Stimulated activated CD4-positive, alpha-beta T cell treated with anti-CD3 and anti-CD28 coated beads, TNF-alpha, amount 100 ng/mL, for 1 hour (primary cell): Measurements from ENCODE around the gene USP36.
"Not testable (repeated sequence)": the region's sequence is repeated elsewhere in the genome, so short reads cannot be mapped to it uniquely, and the experiment has no call there.

ENCODE experiments used
- DNase-seq, 3 donors: peaks; one replicate each; pipeline ENCODE4 v3.0.0-alpha.2; 2020; ENCODE audit warnings: low read depth in 3 of 3, low spot score in 1 of 3

Gene USP36

DNA sequence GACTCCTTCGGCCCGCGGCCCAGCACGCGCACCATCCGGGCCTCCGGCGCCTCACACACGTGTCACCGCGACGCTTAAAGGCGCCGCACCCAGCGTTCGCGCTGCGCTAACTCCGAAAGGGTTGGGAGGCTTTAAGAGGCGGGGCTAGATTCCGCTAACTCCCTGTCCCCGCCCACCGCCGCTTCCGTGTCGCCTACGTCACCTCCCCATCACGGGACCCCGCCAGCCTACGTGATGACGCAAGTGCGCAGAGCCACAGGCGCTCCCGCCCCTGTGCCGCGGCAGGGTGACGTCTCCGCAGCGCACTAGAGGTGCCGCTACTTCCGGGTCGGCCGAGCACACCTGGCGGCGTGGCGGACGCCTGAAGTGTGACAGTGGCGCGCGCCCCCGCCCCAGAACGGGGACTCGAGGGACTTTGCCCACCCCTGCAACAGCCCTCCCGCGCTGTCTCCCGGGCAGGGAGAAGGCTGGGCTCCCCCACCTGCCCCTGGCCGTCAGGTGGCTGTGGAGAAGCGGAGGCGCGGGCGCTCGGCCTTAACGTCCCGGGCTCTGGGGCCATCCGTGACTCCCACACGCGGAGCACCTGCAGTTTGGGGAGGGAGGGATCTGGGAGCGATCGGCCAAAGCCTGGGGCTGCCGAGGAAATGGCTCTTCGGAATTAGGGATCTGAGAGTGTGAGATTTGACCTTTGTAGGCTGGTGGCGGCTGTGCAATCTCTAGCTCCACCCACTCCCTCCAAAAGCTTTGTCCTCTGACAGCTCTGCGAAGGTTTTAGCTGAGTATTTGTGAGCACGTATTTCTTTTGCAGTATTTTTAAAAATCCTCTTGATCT is at the start of gene USP36:
TSS of gene USP36 (minus strand) at position 35 of the 832 bp plus-strand sequence. CDS start 4,451 bp downstream, outside the sequence.
- peak; percentile 99 to 100 (median 99) for DNase-seq

DNA sequence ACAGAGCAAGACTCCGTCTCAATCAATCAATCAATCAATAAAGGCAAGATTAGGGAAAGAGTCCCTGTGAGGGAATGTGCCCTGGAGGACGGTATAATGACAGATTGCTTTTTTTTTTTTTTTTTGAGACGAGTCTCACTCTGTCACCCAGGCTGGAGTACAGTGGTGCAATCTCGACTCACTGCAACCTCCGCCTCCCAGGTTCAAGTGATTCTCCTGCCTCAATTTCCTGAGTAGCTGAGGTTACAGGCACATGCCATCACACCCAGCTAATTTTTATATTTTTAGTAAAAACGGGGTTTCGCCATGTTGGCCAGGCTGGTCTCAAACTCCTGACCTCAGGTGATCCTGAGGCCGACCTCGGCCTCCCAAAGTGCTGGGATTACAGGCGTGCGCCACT is 49.5 kb upstream of the USP36 start:
- DNase-seq: not testable (repeated sequence)

DNA sequence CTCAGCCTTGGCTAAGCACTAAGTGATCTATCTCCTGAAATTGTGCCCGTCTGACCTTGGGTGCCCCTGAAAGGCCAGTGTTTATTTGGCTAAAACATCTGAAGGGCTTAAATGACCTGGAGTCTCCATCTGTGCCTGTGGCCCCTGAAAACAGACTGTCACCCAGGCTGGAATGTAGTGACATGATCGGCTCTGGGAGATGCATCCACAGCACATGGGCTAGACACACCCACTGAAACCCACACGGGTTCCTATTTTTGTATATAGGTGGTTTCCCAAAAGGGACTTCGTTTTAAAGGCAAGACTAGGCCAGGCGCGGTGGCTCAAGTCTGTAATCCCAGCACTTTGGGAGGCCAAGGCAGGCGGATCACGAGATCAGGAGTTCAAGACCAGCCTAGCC is 48.9 kb upstream of the USP36 start:
- no peak for DNase-seq

DNA sequence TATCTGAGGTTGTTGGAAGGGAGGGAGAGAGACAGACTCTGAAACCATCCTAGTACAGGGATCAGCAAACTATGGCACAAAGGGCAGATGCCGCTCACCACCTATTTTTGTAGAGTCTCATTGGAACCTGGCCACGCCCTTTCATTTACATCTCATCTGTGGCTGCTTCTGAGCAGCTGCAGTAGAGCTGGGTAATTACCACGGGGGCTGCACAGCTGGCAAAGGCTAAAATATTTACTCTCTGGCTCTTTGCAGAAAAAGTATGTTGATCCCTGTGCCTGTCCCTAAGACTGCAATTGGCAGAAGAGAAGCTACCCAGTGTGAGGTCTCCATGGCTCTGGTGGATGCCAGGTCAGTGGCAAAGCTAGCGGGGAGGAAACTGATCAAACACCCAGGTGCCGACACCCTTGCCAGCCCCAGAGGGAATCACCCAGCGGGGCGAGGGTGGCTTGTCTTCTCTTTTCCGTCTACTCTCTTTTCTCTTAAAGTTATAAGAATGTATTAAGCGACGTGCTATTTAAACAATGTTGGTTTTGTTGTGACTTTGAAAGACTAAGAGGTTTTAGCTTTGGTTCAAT is 48.4 kb upstream of the USP36 start:
- DNase-seq: no peak

DNA sequence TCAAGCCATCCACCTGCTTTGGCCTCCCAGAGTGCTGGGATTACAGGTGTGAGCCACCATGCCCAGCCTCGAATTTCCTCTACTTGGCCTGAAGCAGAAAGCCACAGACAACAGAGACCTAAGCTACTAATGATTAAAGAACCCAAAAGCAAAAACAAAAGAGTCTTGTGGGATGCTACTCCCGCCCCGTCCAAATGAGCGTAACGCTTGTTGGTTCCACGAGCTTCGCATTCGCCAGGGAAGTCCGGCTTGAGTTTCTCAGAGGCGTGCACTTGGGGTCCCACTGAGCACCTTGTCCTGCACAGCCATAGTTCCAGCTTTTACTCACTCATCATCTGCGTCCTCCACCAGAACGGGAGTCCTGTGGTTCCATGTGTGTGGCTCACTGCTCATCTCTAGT is 46.3 kb upstream of the USP36 start:
- no peak for DNase-seq

DNA sequence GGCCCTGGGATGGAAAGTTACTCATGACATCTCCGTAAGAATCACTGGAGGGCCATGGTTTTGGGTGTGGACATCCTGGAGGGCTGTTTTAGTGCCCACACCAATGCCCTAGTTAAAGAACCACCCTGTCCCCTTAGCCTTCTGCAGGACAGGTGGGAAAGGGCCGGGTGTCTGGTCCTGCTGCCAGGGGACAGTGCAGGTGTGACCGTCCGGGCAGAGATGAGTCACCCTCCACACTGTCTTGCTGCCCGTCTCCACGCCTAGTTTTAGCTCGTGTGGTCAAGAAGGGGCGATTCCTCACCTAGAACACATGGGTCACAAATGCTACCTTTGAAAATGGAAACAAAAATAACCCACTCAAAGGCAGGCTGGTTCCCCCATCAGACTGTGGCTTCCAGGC is 45.3 kb upstream of the USP36 start:
- DNase-seq: no peak

DNA sequence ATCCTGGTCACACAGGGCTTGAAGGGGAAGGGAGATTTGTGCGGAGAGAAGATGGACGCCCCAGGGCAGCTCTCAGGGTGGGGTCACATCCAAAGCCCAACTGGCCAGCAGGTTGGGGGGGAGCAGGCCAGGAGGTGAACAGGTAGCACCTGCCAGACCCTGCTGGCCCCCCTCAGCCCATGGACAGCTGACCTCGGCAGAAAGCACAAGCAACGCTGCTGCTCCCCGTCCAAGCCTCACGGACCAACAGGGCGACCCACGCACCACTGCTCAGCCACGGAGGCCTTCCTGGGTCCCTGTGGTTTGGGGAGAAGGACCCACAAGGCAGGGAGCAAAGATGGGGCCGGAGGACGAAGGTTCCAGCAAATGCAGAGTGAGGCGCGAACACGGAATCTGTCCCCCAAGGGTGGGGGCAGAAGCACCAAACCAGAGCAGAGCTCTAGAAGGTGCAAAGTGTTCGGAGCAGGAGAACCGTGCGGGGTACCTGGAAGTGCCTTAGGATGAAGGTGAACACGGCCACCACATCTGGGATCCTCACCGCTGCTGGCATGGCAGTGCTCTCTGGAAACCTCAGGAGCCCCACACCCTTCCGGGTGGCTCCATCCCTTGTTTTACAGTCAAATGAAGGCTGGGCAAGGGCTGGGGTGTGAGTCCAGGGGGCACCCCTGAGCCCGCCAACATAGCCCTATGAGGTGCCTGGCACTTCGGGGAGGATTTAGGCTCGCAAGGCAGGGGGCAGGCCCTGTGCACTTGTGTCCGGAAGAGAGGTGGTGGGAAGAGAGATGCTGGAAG is 44.5 kb upstream of the USP36 start:
- no peak for DNase-seq

DNA sequence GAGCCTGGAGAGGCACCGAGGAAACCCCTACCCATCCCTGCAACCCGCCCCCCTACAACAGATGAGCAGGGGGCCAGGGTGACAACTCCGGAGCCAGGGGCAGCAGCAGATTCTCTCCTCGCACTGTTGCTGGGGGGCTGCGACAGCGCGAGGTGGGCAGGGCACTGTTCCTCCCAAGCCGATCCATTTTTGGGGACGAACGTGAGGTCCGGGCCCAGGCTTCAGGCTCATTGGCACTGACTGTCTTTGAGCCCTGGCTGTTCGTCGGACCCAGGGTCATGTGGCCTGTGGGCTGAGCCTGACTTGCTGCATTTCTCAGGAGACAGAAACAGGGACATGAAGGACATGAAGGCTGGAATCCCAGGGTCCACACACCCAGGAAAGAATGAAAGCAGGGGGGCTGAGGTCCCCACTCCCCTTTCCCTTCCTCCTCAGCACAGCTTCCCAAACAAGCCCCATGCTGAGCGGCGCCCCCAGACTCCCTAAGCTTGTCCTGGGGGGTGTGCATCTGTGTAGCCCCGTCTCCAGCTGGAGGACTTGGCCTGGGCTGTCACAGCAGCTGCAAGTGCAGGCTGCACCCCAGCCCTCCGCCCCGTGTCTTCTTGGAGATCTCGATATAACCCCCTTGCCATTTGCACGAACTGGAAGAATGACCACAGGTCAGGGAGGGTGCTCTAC is 43.7 kb upstream of the USP36 start:
- DNase-seq: no peak

DNA sequence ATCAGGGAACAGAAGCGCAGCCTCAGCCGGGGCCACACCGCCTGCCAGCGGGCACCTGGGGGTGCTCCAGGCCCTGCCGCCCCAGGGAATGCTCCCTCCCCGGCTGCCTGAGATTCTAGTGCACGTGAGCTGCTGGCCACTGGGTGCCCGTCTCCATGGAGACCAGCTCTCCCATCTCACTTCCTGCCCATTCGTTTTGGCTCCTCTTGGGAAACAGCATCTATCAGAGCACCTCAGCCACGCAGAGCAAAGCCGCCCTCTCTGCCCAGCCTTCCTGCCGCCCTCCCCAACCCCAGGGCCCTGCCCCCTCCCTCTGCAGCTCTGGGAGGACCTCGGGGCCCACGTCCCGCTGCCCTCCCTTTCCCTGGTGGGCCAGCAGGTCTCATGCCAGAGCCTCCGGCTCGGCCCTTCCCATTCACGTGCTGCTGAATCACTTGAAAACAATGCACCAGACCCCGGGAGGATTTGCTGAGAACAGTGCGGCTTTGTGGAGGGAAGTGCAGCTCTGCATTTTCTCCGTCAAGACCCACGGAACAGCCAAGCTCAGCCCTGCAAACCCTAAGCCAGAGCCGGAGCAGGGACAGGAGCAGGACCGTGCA is 43.0 kb upstream of the USP36 start:
- no peak for DNase-seq

DNA sequence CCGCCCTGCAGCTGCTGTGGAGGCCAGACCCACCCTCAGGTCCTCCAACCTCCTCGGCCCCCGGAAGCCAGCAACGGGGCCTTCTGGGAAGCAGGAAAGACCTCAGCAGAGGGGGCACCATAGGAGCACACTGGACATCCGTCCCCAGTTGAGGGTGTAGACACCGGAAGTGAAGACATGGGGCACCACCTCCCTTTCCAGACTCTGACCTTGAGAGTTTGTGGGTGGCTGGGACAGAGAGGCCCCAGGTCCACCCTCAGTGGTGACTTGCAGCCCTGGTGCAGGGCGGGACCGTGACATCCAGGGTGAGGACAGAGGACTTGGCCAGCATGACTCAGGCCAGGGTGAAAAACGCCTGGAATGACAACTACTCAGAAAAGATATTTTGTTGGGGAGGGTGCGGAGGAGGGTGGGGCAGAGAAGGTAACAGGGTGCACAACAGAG is 42.5 kb upstream of the USP36 start:
- no peak for DNase-seq

DNA sequence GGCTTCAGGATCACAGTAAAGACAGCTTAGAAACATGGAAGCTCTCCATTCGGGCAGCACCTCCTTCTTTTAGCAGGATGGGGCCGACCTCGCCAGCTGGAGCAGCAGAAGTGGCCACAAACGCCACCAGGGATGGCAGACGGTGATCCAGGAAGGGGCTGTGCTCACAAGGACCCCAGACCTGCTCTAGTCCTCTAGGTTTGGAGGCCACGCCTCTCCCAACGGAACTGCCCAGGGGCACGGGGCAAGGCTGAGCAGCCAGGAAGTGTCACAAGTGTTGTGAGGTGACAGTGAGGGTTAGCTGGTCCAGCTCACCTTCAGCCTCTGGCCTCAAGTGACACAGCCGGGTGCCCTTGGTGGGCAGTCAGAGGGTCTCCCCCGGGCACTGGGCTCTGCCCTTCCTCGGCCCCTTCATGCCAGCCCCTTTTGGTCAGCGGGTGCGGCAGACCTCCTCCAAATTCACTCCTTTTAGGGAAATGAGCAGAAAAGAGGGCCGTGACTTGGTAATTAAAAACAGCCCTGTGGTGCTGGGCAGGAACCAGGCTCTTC is 42.0 kb upstream of the USP36 start:
- no peak for DNase-seq

DNA sequence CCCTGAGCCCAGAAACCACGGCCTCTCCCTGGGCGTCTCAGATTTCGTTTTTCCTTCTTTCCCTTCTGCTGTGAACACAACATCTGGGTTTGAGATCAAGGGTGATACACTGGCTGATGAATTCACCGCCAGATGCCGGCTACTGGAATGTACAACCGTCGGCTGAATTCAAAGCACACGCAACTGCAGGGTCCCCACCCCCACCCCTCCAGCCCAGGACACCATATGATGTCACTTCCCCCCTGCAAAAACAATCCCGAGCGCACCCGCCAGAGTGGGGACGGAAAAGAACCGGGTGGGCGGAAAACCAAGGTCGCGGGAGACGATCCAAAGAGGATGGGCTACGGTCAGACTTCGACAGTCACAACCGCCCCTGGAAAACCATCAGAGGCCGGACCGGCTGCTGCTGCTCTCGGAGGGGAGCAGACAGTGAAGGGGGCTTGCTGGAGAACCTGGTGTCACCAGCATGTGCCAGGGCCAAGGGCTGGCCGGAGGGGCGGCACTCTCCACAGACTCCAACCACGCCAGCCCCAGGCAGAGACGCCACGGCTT is 39.1 kb upstream of the USP36 start:
- DNase-seq: peak in 1 of 3 donors; percentile 8

DNA sequence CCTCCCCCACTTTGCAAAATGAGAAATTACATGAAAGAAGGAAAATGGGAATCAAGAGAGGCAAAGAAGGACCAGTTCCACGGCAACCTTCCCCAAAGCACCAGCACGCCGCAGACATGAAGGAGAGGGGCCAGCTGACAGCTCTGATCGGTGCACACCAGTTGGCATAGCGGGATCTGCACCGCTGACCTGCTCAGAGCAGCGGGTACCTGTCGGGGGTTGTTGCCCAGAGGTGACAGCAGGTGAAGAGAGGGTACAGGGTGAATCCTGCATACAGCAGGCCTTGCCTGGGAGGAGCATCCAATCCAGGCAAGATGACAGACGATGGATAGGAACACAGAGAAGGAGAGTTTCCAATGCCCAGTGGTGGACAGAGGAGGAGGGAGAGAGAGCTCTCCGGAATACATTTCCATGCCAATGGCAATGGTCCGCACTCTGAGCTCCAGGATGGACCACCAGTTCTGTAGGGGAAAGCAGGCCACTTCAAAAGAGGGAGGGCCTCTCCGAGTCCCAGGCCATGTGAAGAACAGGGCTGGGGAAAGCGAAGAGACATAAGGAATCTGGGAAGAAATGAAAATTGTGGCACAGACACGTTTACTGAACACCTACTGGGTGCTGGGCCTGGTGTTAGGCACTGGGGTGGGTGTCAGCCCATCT is 38.4 kb upstream of the USP36 start:
- DNase-seq: no peak

DNA sequence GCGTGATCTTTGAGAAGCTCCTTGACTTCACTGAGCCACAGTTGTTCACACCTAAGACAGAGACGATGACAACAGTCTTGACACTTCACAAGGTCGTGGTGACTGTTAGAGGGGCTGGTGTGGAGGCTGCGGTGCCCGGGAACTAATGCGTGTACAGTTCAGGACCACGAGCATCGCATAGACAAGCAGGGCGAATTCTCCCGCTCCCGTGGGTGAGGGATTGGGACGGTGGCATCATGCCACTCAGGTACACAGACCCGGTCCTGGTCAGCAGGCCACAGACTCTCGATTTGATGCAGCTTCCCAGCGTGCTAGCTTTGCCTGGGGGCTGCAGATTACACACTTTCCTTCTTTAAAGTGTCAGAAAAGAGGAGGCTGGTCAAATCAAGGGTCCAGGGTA is 37.6 kb upstream of the USP36 start:
- no peak for DNase-seq

DNA sequence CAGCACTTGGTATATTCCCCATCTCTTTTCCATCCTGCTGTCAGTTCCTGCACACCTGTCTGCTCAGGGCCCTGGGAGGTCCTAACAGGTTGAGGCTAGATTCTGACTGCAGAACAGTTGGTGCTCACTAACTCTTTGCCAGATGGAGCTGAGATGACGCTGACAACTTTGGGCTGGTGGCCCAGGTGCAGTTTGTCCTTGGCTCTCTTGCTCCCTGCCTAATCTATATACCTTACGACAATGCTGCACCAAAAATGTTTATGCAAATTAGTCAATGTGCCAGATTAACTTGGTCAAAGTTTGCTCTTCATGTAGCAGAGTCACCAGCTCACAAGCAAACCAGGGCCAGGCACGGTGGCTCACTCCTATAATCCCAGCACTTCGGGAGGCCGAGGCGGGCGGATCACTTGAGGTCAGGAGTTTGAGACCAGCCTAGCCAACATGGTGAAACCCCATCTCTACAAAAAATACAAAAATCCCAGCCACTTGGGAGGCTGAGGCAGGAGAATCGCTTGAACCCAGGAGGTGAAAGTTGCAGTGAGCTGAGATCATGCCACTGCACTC is 36.4 kb upstream of the USP36 start:
- not testable (repeated sequence) for DNase-seq

DNA sequence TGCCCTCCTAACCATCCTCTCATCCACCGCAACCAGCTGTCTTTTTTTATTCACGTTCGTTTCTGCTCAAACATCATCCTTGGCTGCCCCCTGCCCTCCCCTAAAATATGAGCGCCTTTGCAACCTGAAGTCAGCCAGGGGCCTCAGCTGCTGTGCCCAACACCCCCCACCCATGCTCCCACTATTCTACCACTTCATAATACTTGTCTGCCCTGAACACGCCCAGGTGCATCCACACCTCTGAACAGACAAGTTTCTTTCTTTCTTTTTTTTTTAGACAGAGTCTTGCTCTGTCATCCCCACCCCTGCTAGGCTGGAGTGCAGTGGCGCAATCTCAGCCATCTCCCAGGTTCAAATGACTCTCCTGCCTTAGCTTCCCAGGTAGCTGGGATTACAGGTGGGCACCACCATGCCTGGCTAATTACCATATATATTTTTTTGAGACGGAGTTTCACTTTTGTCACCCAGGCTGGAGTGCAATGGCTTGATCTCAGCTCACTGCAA is 35.5 kb upstream of the USP36 start:
- DNase-seq: no peak

DNA sequence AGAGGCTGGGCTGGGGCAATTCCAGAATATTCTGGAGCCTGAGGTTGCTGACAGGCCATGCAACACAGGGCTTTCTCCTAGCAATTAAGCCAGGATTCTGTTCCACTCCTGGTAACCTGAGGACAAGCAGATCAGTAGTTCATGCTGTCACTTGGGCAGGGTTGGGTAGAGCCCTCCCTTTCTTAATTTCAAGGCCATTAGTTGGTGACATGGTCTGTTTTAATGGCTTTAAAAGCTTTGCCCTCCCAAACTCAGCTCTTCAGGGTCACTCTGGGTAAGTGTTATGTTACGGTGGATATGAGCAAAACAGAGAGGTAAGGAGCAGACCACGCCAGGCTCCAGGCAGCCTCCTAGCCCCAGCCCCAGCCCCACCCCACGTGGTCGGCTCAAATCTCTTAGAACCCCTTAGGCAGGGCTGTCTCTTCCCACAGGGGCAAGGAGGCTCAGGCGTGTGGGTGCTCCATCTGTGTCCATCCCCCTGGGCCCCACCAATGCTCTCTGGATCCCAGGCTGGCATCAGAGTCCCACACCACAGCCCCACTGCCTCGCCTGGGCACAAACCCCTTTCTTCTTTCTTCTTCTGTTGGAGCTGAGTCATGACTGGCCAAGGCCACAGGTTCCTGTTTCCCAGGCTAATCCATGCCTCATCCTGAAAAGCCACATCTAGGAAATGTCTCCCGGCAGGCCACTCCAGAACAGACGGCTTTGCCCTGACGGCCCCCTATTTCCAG is 34.9 kb upstream of the USP36 start:
- no peak for DNase-seq

DNA sequence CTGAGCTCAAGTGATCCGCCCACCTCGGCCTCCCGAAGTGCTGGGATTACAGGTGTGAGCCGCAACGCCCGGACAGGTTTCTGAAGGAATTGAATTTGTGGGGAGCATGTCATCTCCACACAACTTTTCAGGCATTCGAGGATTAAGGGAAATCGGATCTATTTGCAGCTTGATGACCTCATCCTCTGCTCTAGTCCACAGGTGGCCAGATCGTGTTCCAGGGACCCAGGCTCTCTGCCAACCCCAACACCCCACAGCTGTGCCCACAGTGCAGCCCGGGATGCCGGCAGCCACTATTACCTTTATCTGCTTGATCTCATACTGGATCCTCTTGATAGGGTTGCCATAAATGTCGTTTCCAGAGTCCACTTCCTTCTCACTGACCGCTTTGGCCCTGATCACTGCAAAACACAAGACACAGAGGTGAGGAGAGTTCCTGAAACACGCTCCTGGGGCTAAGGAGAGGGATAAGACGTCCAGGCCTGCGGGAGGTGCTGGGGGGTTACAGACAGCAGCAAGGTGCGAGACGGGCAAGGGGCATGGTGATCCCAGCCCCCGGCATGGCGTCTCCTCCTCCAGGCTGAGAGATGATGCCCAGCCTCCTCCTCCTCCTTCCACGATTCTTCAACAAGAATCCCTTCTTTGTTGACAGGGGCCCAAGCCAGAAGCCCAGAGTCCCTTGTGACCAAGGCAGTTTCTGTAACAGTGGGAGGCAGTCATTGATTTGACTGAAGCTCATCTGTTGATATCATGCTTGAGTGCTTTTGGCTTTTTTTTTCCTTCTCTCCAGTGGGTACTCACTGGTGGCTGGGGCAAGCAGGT is 33.1 kb upstream of the USP36 start:
- no peak for DNase-seq
